ENCODE data around the gene JUNB. TPM values are rescaled to one million over a fixed set of nuclear protein-coding genes. Genes with fewer than 3 reads are reported as not detected.
A peak's percentile ranks its signal among the peaks of the same experiment; 100 is the strongest.

JUNB gene
- 1.5 and 12.6 TPM in 2 replicates for total RNA-seq (ENCODE audit: low replicate concordance)

DNA sequence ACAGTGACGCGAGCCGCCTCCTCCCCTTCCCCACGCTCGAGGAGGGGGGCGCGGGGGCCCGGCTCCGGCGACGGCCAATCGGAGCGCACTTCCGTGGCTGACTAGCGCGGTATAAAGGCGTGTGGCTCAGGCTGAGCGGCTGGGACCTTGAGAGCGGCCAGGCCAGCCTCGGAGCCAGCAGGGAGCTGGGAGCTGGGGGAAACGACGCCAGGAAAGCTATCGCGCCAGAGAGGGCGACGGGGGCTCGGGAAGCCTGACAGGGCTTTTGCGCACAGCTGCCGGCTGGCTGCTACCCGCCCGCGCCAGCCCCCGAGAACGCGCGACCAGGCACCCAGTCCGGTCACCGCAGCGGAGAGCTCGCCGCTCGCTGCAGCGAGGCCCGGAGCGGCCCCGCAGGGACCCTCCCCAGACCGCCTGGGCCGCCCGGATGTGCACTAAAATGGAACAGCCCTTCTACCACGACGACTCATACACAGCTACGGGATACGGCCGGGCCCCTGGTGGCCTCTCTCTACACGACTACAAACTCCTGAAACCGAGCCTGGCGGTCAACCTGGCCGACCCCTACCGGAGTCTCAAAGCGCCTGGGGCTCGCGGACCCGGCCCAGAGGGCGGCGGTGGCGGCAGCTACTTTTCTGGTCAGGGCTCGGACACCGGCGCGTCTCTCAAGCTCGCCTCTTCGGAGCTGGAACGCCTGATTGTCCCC, at the start of gene JUNB:
TSS of gene JUNB (plus strand) at position 142 of the 706 bp plus-strand sequence. CDS start at position 428, 286 bp downstream.
- Mint-ChIP-seq H3K27me3 (ENCODE audit: insufficient read depth, low read depth) (peaks cover 8% of the 10 kb centered on the region), H3K36me3 (peaks cover 3% of the 10 kb centered on the region), H3K4me3 (peak within 1 kb of the TSS; percentile 88), H3K27ac (peak within 1 kb of the TSS; percentile 74), H3K9me3 (no peaks in the 10 kb centered on the region), H3K4me1 (peaks cover 41% of the 10 kb centered on the region)
- no peaks in the 10 kb centered on the region for H3K9me3 ChIP-seq (ENCODE audit: low read depth)
- peaks cover 39% of the 10 kb centered on the region for H3K27me3 ChIP-seq
- no peak within 1 kb of the TSS for H3K9ac ChIP-seq
- TF ChIP-seq, protein P1, sequence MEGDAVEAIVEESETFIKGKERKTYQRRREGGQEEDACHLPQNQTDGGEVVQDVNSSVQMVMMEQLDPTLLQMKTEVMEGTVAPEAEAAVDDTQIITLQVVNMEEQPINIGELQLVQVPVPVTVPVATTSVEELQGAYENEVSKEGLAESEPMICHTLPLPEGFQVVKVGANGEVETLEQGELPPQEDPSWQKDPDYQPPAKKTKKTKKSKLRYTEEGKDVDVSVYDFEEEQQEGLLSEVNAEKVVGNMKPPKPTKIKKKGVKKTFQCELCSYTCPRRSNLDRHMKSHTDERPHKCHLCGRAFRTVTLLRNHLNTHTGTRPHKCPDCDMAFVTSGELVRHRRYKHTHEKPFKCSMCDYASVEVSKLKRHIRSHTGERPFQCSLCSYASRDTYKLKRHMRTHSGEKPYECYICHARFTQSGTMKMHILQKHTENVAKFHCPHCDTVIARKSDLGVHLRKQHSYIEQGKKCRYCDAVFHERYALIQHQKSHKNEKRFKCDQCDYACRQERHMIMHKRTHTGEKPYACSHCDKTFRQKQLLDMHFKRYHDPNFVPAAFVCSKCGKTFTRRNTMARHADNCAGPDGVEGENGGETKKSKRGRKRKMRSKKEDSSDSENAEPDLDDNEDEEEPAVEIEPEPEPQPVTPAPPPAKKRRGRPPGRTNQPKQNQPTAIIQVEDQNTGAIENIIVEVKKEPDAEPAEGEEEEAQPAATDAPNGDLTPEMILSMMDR (IDR thresholded peaks at IDR 0.05) = peak; percentile 12
- TF ChIP-seq EZH2phosphoT487 (IDR thresholded peaks at IDR 0.05) = no peak
- TF ChIP-seq EZH2 (IDR thresholded peaks at IDR 0.05) = no peak
- peaks cover 37% of the 10 kb centered on the region for H3K4me1 ChIP-seq
- DNase-seq (ENCODE audit: low spot score) = peak; percentile 90
- H3K4me3 ChIP-seq = peak within 1 kb of the TSS; percentile 61
- peaks cover 6% of the 10 kb centered on the region for H4K20me1 ChIP-seq (ENCODE audit: low read depth)
- H2AFZ ChIP-seq (replicated peaks) = no peak within 1 kb of the TSS
- peaks cover 66% of the 10 kb centered on the region for H3F3A ChIP-seq (ENCODE audit: low read depth)
- peak within 1 kb of the TSS; percentile 84 for H3K4me2 ChIP-seq
- H3K27ac ChIP-seq = no peak within 1 kb of the TSS
- H3K36me3 ChIP-seq = no peaks in the 10 kb centered on the region
- H3K79me2 ChIP-seq (ENCODE audit: low read depth) = no peaks in the 10 kb centered on the region

DNA sequence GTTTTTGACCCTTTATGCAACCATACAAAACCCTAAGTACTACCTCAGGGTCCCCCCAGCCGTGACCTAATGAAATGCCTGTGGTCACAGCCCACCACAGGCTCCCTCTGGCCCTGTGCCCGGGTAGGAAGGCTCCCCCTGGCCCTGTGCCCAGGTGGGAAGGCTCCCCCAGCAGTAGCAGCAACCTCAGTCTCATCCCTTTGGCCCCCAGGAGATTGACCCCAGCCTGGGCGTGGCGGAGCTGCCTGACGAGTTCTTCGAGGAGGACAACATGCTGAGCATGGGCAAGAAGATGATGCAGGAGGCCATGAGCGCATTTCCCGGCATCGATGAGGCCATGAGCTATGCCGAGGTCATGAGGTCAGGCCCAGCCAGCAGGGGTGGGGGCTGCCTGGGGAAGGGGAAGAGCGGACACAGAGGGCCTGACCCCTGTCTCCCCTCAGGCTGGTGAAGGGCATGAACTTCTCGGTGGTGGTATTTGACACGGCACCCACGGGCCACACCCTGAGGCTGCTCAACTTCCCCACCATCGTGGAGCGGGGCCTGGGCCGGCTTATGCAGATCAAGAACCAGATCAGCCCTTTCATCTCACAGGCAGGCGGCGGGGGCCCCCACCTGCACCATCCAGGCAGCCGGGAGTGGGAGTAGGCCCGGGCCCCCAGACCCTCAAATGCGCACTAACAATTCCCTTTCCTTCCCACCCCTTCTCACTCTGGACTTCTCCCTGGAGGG, 46.0 kb upstream of the JUNB start:
- Histone ChIP-seq H3K27ac (no peak overlapping the region), H3K4me1 (peaks cover 8% of the 10 kb centered on the region), H3K4me3 (no peak overlapping the region), H4K20me1 (ENCODE audit: low read depth) (no peaks in the 10 kb centered on the region), H3K79me2 (ENCODE audit: low read depth) (no peaks in the 10 kb centered on the region), H3K36me3 (no peaks in the 10 kb centered on the region), H3K27me3 (peaks cover 12% of the 10 kb centered on the region), H3K9me3 (ENCODE audit: low read depth) (no peaks in the 10 kb centered on the region), H3K4me2 (no peak overlapping the region), H3F3A (ENCODE audit: low read depth) (peaks cover 15% of the 10 kb centered on the region), H3K9ac (no peak overlapping the region), H2AFZ (replicated peaks) (no peak overlapping the region)
- peaks cover 18% of the 10 kb centered on the region for H3K36me3 Mint-ChIP-seq
- no peak for DNase-seq (ENCODE audit: low spot score)
- peaks cover 4% of the 10 kb centered on the region for H3K4me1 Mint-ChIP-seq
- TF ChIP-seq EZH2 (IDR thresholded peaks at IDR 0.05) (no peak), EZH2phosphoT487 (IDR thresholded peaks at IDR 0.05) (no peak)
- TF ChIP-seq, protein P1 (IDR thresholded peaks at IDR 0.05) = no peak
- H3K27me3 Mint-ChIP-seq (ENCODE audit: insufficient read depth, low read depth) = peaks cover 18% of the 10 kb centered on the region
- H3K4me3 Mint-ChIP-seq = no peak overlapping the region
- peaks cover 5% of the 10 kb centered on the region for H3K9me3 Mint-ChIP-seq
- H3K27ac Mint-ChIP-seq = no peak overlapping the region

DNA sequence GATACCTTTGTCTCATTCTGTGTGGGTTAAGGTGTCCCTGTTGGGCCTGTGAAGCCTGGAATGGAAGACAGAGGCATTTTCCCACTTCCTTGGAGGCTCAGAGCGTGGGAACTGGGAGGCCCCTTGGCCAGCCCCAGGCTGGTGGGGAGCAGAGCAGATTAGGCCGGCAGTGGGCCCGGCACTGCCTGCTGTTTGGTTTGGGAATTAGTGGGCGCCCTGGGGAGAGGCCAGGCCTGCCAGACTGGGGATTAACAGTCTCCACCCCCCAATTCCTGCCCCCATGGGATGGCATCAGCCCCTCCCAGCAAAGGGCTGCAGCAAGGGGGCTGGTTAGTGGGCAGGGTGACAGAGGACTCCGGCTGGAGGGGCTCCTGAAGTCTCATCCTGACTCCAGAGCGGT, 42.8 kb upstream of the JUNB start:
- no peaks in the 10 kb centered on the region for H3K36me3 ChIP-seq
- no peak overlapping the region for H3K4me3 ChIP-seq
- H3K4me1 Mint-ChIP-seq = peaks cover 4% of the 10 kb centered on the region
- no peaks in the 10 kb centered on the region for H3K9me3 ChIP-seq (ENCODE audit: low read depth)
- peaks cover 12% of the 10 kb centered on the region for H3K36me3 Mint-ChIP-seq
- H3K4me1 ChIP-seq = peaks cover 8% of the 10 kb centered on the region
- no peak for TF ChIP-seq EZH2 (IDR thresholded peaks at IDR 0.05)
- peaks cover 5% of the 10 kb centered on the region for H3K9me3 Mint-ChIP-seq
- H3K4me2 ChIP-seq = peak overlapping the region; percentile 54
- peaks cover 15% of the 10 kb centered on the region for H3F3A ChIP-seq (ENCODE audit: low read depth)
- H2AFZ ChIP-seq (replicated peaks) = no peak overlapping the region
- no peak overlapping the region for H3K4me3 Mint-ChIP-seq
- no peaks in the 10 kb centered on the region for H3K79me2 ChIP-seq (ENCODE audit: low read depth)
- H3K27me3 Mint-ChIP-seq (ENCODE audit: insufficient read depth, low read depth) = peaks cover 40% of the 10 kb centered on the region
- H3K27ac Mint-ChIP-seq = no peak overlapping the region
- peaks cover 43% of the 10 kb centered on the region for H3K27me3 ChIP-seq
- H3K9ac ChIP-seq = no peak overlapping the region
- peak overlapping the region; percentile 70 for H3K27ac ChIP-seq
- peak; percentile 47 for DNase-seq (ENCODE audit: low spot score)
- no peaks in the 10 kb centered on the region for H4K20me1 ChIP-seq (ENCODE audit: low read depth)

Measured in neural progenitor cell (in vitro differentiated cells).